Mesothelial cell of epicardium (in vitro differentiated cells): ENCODE measurements around the gene CASP3. TPM values are rescaled to one million over a fixed set of nuclear protein-coding genes. Genes with fewer than 3 reads are reported as not detected.

Experiments used
- DNase-seq, 2 experiments: peaks; one replicate each; pipeline ENCODE4 v3.0.0; 2021; ENCODE audit warnings: low spot score in 2 of 2; ENCODE audit not compliant: unreplicated experiment in 2 of 2
- H3K27ac Mint-ChIP-seq: 2 replicates; pipeline ENCODE4 v1.8.0; 2021; ENCODE audit warnings: mixed read lengths
- H3K27me3 Mint-ChIP-seq: 2 replicates; pipeline ENCODE4 v1.8.0; 2021; ENCODE audit warnings: low read depth, mixed read lengths
- H3K36me3 Mint-ChIP-seq: 2 replicates; pipeline ENCODE4 v1.8.0; 2021; ENCODE audit warnings: mixed read lengths
- H3K4me1 Mint-ChIP-seq: 2 replicates; pipeline ENCODE4 v1.8.0; 2021; ENCODE audit warnings: mixed read lengths
- H3K4me3 Mint-ChIP-seq: 2 replicates; pipeline ENCODE4 v1.8.0; 2021; ENCODE audit warnings: mild to moderate bottlenecking, moderate library complexity, mixed read lengths
- H3K9me3 Mint-ChIP-seq: 2 replicates; pipeline ENCODE4 v1.8.0; 2021; ENCODE audit warnings: mixed read lengths
- total RNA-seq: library from RNA; stranded (reverse); gene quantifications from 3 replicates; pipeline ENCODE4 v1.2.1, GENCODE V29; 2021
- TF ChIP-seq, protein P1 (sequence below): fragments of 200-600 bp; sonication (generic); IDR thresholded peaks from one replicate; pipeline ENCODE4 v1.5.0; 2021; ENCODE audit warnings: antibody characterized with exemption; ENCODE audit not compliant: unreplicated experiment

CASP3 gene
- total RNA-seq, 1 donor from 2014 or later = 21.0 TPM

DNA sequence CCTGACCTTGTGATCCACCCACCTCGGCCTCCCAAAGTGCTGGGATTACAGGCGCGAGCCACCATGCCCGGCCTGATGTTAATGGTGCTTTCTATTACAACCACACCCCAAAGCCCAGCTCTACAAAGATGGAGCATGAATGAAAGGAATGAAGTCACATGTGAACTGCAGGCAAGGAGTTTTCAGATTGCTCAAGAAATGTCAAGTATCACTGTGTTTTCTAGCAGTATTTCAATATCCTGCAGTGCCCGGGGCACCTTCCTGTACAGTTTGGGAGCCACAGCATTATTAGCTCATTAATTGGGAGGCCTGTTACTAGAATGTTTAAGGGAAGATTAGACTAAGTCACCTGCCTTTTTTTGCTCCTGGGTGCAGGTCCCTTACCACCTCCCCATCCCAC is 40.4 kb upstream of the CASP3 start:
- Mint-ChIP-seq H3K9me3 (peaks cover 3% of the 10 kb centered on the region), H3K36me3 (peaks cover 37% of the 10 kb centered on the region), H3K4me3 (no peak overlapping the region), H3K27ac (no peak overlapping the region), H3K27me3 (no peaks in the 10 kb centered on the region), H3K4me1 (no peaks in the 10 kb centered on the region)
- no peak for DNase-seq
- TF ChIP-seq, protein P1, sequence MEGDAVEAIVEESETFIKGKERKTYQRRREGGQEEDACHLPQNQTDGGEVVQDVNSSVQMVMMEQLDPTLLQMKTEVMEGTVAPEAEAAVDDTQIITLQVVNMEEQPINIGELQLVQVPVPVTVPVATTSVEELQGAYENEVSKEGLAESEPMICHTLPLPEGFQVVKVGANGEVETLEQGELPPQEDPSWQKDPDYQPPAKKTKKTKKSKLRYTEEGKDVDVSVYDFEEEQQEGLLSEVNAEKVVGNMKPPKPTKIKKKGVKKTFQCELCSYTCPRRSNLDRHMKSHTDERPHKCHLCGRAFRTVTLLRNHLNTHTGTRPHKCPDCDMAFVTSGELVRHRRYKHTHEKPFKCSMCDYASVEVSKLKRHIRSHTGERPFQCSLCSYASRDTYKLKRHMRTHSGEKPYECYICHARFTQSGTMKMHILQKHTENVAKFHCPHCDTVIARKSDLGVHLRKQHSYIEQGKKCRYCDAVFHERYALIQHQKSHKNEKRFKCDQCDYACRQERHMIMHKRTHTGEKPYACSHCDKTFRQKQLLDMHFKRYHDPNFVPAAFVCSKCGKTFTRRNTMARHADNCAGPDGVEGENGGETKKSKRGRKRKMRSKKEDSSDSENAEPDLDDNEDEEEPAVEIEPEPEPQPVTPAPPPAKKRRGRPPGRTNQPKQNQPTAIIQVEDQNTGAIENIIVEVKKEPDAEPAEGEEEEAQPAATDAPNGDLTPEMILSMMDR = no peak

DNA sequence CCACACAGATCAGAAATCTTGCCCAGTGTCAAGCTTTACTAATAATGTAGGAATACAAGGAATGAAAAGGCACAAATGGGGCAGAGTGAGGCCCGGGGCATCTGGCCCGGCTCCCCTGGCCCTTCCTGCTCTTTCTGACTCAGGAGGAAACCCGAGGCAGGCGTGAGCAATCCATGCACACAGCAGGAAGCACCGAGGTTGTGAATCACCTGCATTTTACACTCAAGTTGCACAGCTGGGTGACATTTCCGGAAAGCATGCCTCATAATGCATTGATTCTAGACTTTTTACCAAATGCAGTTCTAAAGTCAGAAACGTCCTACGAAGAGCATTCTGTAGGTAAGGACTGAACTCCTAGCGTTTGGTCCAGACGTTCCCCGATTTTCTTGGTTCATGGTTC is 39.2 kb upstream of the CASP3 start:
- H3K4me3 Mint-ChIP-seq = no peak overlapping the region
- no peaks in the 10 kb centered on the region for H3K27me3 Mint-ChIP-seq
- DNase-seq = no peak
- H3K9me3 Mint-ChIP-seq = peaks cover 3% of the 10 kb centered on the region
- TF ChIP-seq, protein P1 = no peak
- no peaks in the 10 kb centered on the region for H3K4me1 Mint-ChIP-seq
- no peak overlapping the region for H3K27ac Mint-ChIP-seq
- peaks cover 31% of the 10 kb centered on the region for H3K36me3 Mint-ChIP-seq

DNA sequence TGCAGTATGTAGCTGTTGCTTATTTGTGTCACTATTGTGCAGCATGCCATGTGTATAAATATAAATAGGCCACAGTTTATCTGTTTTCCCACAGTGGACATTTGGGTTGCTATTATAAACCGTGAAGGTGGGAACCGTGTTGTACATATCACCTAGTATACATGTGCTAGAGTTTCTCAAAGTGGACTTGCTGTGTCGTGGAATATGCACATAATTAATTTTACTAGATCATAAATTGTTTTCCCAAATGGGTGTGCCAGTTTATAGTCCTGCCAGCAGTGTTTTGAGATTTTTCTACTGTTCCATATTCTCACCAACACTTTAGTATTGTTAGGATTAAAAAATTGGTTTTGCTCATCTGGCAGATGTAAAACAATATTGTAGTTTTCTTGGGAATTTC is 38.8 kb upstream of the CASP3 start:
- Mint-ChIP-seq H3K27me3 (no peaks in the 10 kb centered on the region), H3K36me3 (peaks cover 31% of the 10 kb centered on the region), H3K9me3 (peaks cover 3% of the 10 kb centered on the region), H3K4me3 (no peak overlapping the region), H3K27ac (no peak overlapping the region), H3K4me1 (no peaks in the 10 kb centered on the region)
- TF ChIP-seq, protein P1 = no peak
- no peak for DNase-seq

DNA sequence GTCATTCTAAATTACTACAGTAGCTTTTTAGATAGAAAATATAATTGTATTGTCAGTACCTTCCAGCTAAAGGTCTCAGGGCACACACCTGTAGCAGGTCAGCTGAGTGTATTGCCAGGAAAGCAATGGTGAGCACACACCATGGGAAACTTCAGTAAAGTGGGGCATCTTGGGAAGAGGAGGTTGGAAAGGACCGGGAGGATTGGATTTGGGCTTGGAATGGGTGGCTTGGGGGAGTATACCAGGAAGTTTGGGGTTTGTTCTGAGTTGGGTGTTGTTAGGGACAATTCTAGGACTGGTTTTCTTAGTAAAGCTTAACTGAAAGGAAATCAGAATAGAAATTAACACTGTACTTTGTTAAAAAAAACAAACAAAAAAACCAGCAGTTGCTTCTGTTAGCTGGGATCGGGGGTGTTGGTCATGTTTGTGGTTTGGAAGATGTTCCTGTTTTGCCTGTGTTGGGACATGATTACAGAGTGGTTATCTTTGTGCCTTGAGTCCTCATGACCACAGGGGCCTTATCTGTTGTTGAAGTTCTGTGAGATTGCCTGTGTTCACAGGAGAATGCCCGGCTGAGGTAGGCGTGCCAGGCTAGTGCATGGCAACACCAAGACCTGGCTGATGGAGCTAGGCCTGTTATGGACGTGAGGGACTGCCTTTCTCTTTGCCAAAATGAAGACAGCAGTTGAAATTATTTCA is 35.4 kb upstream of the CASP3 start:
- Mint-ChIP-seq H3K27ac (no peak overlapping the region), H3K4me3 (no peak overlapping the region), H3K9me3 (peaks cover under 1% of the 10 kb centered on the region), H3K27me3 (no peaks in the 10 kb centered on the region), H3K4me1 (no peaks in the 10 kb centered on the region), H3K36me3 (peaks cover 23% of the 10 kb centered on the region)
- TF ChIP-seq, protein P1 = no peak
- DNase-seq = no peak

DNA sequence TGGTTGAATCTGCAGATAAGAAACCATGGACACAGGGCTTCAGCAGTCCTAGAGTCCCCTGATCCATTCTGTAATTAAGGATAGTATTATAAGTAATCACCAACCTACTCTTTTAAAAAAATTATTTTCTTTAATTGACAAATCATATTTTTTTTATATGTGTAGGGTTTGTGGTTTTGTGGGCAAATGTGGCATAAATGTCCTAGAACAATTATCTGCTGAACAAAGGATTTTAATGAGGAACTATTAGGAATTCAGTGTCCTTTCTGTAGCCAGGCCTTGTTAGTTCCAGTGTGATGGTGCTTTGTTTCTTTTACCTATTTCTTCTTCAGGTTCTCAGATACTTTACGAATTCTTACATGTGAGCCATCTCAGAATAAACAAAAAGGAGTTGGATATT is 32.7 kb upstream of the CASP3 start:
- DNase-seq = no peak
- Mint-ChIP-seq H3K9me3 (peaks cover 3% of the 10 kb centered on the region), H3K36me3 (peaks cover 20% of the 10 kb centered on the region), H3K4me1 (no peaks in the 10 kb centered on the region), H3K27ac (no peak overlapping the region), H3K4me3 (no peak overlapping the region), H3K27me3 (no peaks in the 10 kb centered on the region)
- TF ChIP-seq, protein P1 = no peak
